HepG2 (cell line): ENCODE measurements around the gene PTCD2. TPM values are rescaled to one million over a fixed set of nuclear protein-coding genes. Genes with fewer than 3 reads are reported as not detected.

ENCODE experiments used
- ATAC-seq: fragments of 200-7000 bp; cut with Tn5 transposase; 3 replicates; pipeline ENCODE4 v1.9.1; 2020; ENCODE audit warnings: mild to moderate bottlenecking, moderate library complexity
- BruUV-seq: library from RNA; stranded (reverse); fragments of 400-500 nt; replicated peaks from 2 replicates; lab custom pipeline; 2021; lab: Mats Ljungman, UMichigan
- CTCF ChIA-PET: fragments of 300-600 bp; formaldehyde crosslinking; extraction: SDS; loops from one replicate; lab custom pipeline; 2021; ENCODE audit warnings: low total read pairs, inconsistent platforms, low intra/inter-chr PET ratio; lab: Yijun Ruan, JAX
- POLR2A ChIA-PET: fragments of 350-600 bp; sonication (Branson Sonifier 250); formaldehyde crosslinking; loops from one replicate; lab custom pipeline; 2020; ENCODE audit warnings: antibody characterized with exemption, inconsistent platforms; lab: Yijun Ruan, JAX
- DNase-seq: peaks from one replicate; pipeline ENCODE4 v3.0.0-alpha.2; 2015; ENCODE audit warnings: low spot score
- FAIRE-seq: peaks from 3 replicates; lab custom pipeline; 2011; peaks lifted over from hg19 to GRCh38; lab: Jason Lieb, UNC
- H2AFZ ChIP-seq: one replicate; pipeline ENCODE4 v1.6.1; 2011; ENCODE audit warnings: low read length, inconsistent platforms
- H3K27ac ChIP-seq: fragments of 300-600 bp; 3 replicates; pipeline ENCODE4 v1.8.0; 2011; ENCODE audit warnings: mixed run types, mild to moderate bottlenecking, mixed read lengths, low read length, inconsistent platforms; ENCODE audit not compliant: insufficient read depth; ENCODE audit errors: extremely low read length
- H3K27me3 ChIP-seq, 2 experiments: fragments of 200-600 bp in 1 of 2; 2 replicates in 1 of 2; 3 replicates in 1 of 2; pipeline versions ENCODE4 v1.6.0 to v1.8.0; 2011; ENCODE audit warnings: low read length in 2 of 2, mild to moderate bottlenecking in 2 of 2, moderate library complexity in 2 of 2, inconsistent platforms in 1 of 2; ENCODE audit not compliant: insufficient read depth in 2 of 2, control insufficient read depth in 1 of 2
- H3K36me3 ChIP-seq, 2 experiments: fragments of 200-600 bp in 1 of 2; replicated peaks in 1 of 2; 2 replicates in 1 of 2; 3 replicates in 1 of 2; pipeline versions ENCODE4 v1.5.1 to v1.8.0; 2011; ENCODE audit warnings: low read length in 2 of 2, inconsistent platforms in 1 of 2; ENCODE audit not compliant: insufficient read depth in 2 of 2, control insufficient read depth in 1 of 2
- H3K4me1 ChIP-seq: 2 replicates; pipeline ENCODE4 v1.5.1; 2012; ENCODE audit warnings: low read length, inconsistent platforms; ENCODE audit not compliant: insufficient read depth
- H3K4me2 ChIP-seq: 2 replicates; pipeline ENCODE4 v1.6.0; 2011; ENCODE audit warnings: low read depth, low read length, inconsistent platforms
- H3K4me3 ChIP-seq, 3 experiments: fragments of 200-600 bp in 1 of 3; sonication (generic), shearing (Covaris generic) in 1 of 3; replicated peaks in 1 of 3; 2 replicates each; pipeline ENCODE4 v1.5.1; 2011 to 2016; ENCODE audit warnings: low read length in 3 of 3, inconsistent platforms in 2 of 3, low read depth in 2 of 3, mild to moderate bottlenecking in 2 of 3, control low read depth in 1 of 3, mixed read lengths in 1 of 3; ENCODE audit not compliant: insufficient read depth in 1 of 3
- H3K79me2 ChIP-seq: one replicate; pipeline ENCODE4 v1.6.1; 2011; ENCODE audit warnings: low read length, inconsistent platforms; ENCODE audit not compliant: insufficient read depth
- H3K9ac ChIP-seq: 2 replicates; pipeline ENCODE4 v1.6.0; 2011; ENCODE audit warnings: mild to moderate bottlenecking, low read depth, low read length, inconsistent platforms; ENCODE audit not compliant: insufficient read depth
- H3K9me3 ChIP-seq: 2 replicates; pipeline ENCODE4 v1.5.1; 2012; ENCODE audit warnings: mild to moderate bottlenecking, low read length
- H4K20me1 ChIP-seq: 2 replicates; pipeline ENCODE4 v1.6.0; 2011; ENCODE audit warnings: inconsistent platforms, mild to moderate bottlenecking, low read length, moderate library complexity; ENCODE audit not compliant: insufficient read depth
- ARID3A ChIP-seq: IDR thresholded peaks from 2 replicates; pipeline ENCODE4 v1.6.1; 2012; ENCODE audit warnings: low read depth, low read length, improper control_type of control experiment
- ATRX ChIP-seq: sonication (generic); formaldehyde crosslinking; IDR thresholded peaks from 2 replicates; pipeline ENCODE4 v1.4.0; 2020; ENCODE audit warnings: missing genetic modification reagents, borderline replicate concordance
- CENPBD1 ChIP-seq: sonication (generic); formaldehyde crosslinking; IDR thresholded peaks from 2 replicates; pipeline ENCODE4 v1.8.0; 2022; ENCODE audit warnings: missing genetic modification reagents, low read depth, mild to moderate bottlenecking, borderline replicate concordance
- CHD2 ChIP-seq: IDR thresholded peaks from 2 replicates; pipeline ENCODE4 v1.6.1; 2011; ENCODE audit warnings: low read depth, low read length, improper control_type of control experiment
- GMEB1 ChIP-seq: sonication (generic); formaldehyde crosslinking; IDR thresholded peaks from 2 replicates; pipeline ENCODE4 v1.5.1; 2020; ENCODE audit warnings: missing genetic modification reagents, mild to moderate bottlenecking, borderline replicate concordance
- HNRNPLL ChIP-seq: fragments of 200-400 bp; formaldehyde crosslinking; IDR thresholded peaks from 2 replicates; pipeline ENCODE4 v1.6.1; 2017; ENCODE audit warnings: mild to moderate bottlenecking, low read depth, low read length; ENCODE audit not compliant: poor library complexity, severe bottlenecking
- POGZ ChIP-seq: sonication (generic); formaldehyde crosslinking; IDR thresholded peaks from 2 replicates; pipeline ENCODE4 v1.4.0; 2020; ENCODE audit warnings: mild to moderate bottlenecking, missing genetic modification reagents
- RBM39 ChIP-seq: fragments of 200-400 bp; formaldehyde crosslinking; IDR thresholded peaks from one replicate; pipeline ENCODE4 v1.6.1; 2018; ENCODE audit warnings: antibody characterized with exemption, mild to moderate bottlenecking, low read depth, low read length; ENCODE audit not compliant: poor library complexity, severe bottlenecking
- SNAPC4 ChIP-seq: sonication (generic); formaldehyde crosslinking; IDR thresholded peaks from 2 replicates; pipeline ENCODE4 v1.4.0; 2020; ENCODE audit warnings: mild to moderate bottlenecking, missing genetic modification reagents
- ZNF280D ChIP-seq: sonication (generic); formaldehyde crosslinking; IDR thresholded peaks from 2 replicates; pipeline ENCODE4 v1.5.1; 2020; ENCODE audit warnings: mild to moderate bottlenecking, missing genetic modification reagents
- ZNF33A ChIP-seq: sonication (generic); formaldehyde crosslinking; IDR thresholded peaks from 2 replicates; pipeline ENCODE4 v1.5.1; 2020; ENCODE audit warnings: missing genetic modification reagents, mild to moderate bottlenecking, moderate library complexity, borderline replicate concordance
- WGBS: methylation state at CpG from one replicate; pipeline ENCODE4 v1.1.6; 2017; ENCODE audit warnings: low lambda C conversion rate; 5-methylcytosine and 5-hydroxymethylcytosine counted together
- in situ Hi-C: cut with HindIII; loops from 2 replicates; pipeline ENCODE4 v1.10.0; 2017; ENCODE audit warnings: low pct_unique_long_range_greater_than_20kb; ENCODE audit not compliant: extremely low pct_ligation_motif_present
- intact Hi-C: fragments of 100-400 bp; cut with micrococcal nuclease; formaldehyde crosslinking; loops from one replicate; pipeline ENCODE4 v1.10.0; 2022; ENCODE audit not compliant: unreplicated experiment
- polyA plus RNA-seq, 8 experiments: library from polyadenylated mRNA; depleted of rRNA in 3 of 8; stranded (reverse) in 7 of 8; unstranded in 1 of 8; fragments of >200 nt; fragmentation: Illumina TruSeq in 4 of 8; extraction: Trizol in 4 of 8; gene quantifications; 2 replicates each; pipeline versions ENCODE4 v1.2.1 to v1.2.3, GENCODE V29; 2011 to 2016; ENCODE audit warnings: low read depth in 4 of 8, missing spikeins in 1 of 8, mixed read lengths in 1 of 8; ENCODE audit not compliant: insufficient read depth in 1 of 8
- total RNA-seq, 5 experiments: library from RNA; depleted of rRNA; stranded (reverse); fragments of >200 nt; fragmentation: Illumina TruSeq; extraction: Trizol; gene quantifications; 2 replicates each; pipeline ENCODE4 v1.2.3, GENCODE V29; 2016; ENCODE audit warnings: low read depth in 1 of 5

PTCD2 gene
- total and polyA plus RNA-seq, 2 of the 13 experiments (the other 11 are each of a cell fraction or from before 2014, with no cell fraction given), result 5.3 to 6.4 TPM

- no peak for ATAC-seq
- ChIA-PET POLR2A (no interaction called here), CTCF (no interaction called here)
- H4K20me1 ChIP-seq, result no peaks in the 10 kb centered on the region
- H3K79me2 ChIP-seq, result no peaks in the 10 kb centered on the region
- peaks cover 6% of the 10 kb centered on the region; the same call in 1 of the 2 replicates for H3K4me1 ChIP-seq
- no peak overlapping the region for H3K27ac ChIP-seq
- BruUV-seq, result no TSS peak
- peaks cover 0 to 21% of the 10 kb centered on the region in 2 experiments; a peak in 2 of 5 replicates for H3K36me3 ChIP-seq
- DNase-seq, result no peak
- WGBS, result 93% methylated on average over 4 of the region's 4 CpGs
- no peak overlapping the region for H3K4me3 ChIP-seq
- intact Hi-C loops, result no loop called here
- in situ Hi-C loops, result loop anchor here (10.0 kb wide), 1 partner anchor 450 kb away; the partner anchor contains the start of gene TNPO1
- FAIRE-seq, result no peak
- H3K27me3 ChIP-seq, result no peaks in the 10 kb centered on the region
- no peak overlapping the region for H3K4me2 ChIP-seq
- H2AFZ ChIP-seq, result no peak overlapping the region
- H3K9ac ChIP-seq, result no peak overlapping the region
- no peaks in the 10 kb centered on the region for H3K9me3 ChIP-seq
- no peak for TF ChIP-seq ARID3A
- TF ChIP-seq SNAPC4 (CRISPR knock-in tag), result no peak
- TF ChIP-seq RBM39, result no peak
- no peak for TF ChIP-seq GMEB1 (CRISPR knock-in tag)
- TF ChIP-seq HNRNPLL, result no peak
- TF ChIP-seq POGZ, result no peak
- TF ChIP-seq ZNF280D (CRISPR knock-in tag), result no peak
- TF ChIP-seq ZNF33A (CRISPR knock-in tag), result no peak
- no peak for TF ChIP-seq CHD2
- TF ChIP-seq CENPBD1 (CRISPR knock-in tag), result no peak
- TF ChIP-seq ATRX, result no peak
Observed at GRCh38 chr5:72364951-72365350, 44.8 kb downstream of the PTCD2 start.
